RWPE2 (cell line): ENCODE results near the gene GPR148.
"Not testable (repeated sequence)": the region's sequence is repeated elsewhere in the genome, so short reads cannot be mapped to it uniquely, and the experiment has no call there.

ENCODE experiments used
- ATAC-seq: fragments of 200-7000 bp; cut with Tn5 transposase; 3 replicates; pipeline ENCODE4 v1.9.1; 2021; ENCODE audit warnings: low read depth
- DNase-seq: peaks from one replicate; pipeline ENCODE4 v3.0.0-alpha.2; 2020; ENCODE audit warnings: low spot score
- H3K27ac ChIP-seq: fragments of 450-650 bp; 2 replicates; pipeline ENCODE4 v1.5.1; 2017; ENCODE audit warnings: mild to moderate bottlenecking; ENCODE audit not compliant: poor library complexity, severe bottlenecking
- H3K27me3 ChIP-seq: fragments of 250-450 bp; sonication (Bioruptor Pico); 2 replicates; pipeline ENCODE4 v1.5.1; 2021; ENCODE audit warnings: mild to moderate bottlenecking, moderate library complexity; ENCODE audit not compliant: insufficient read depth, poor library complexity, severe bottlenecking
- H3K36me3 ChIP-seq: fragments of 250-450 bp; sonication (Bioruptor Pico); 2 replicates; pipeline ENCODE4 v1.5.1; 2020; ENCODE audit warnings: low read depth, mild to moderate bottlenecking, moderate library complexity
- H3K4me1 ChIP-seq: fragments of 250-450 bp; sonication (Bioruptor Pico); 2 replicates; pipeline ENCODE4 v1.5.1; 2021; ENCODE audit warnings: mild to moderate bottlenecking, moderate library complexity; ENCODE audit not compliant: insufficient read depth, poor library complexity, severe bottlenecking
- H3K4me3 ChIP-seq: fragments of 250-450 bp; sonication (Bioruptor Pico); 2 replicates; pipeline ENCODE4 v1.5.1; 2021; ENCODE audit warnings: mild to moderate bottlenecking, moderate library complexity; ENCODE audit not compliant: severe bottlenecking
- H3K9me3 ChIP-seq: fragments of 250-450 bp; sonication (Bioruptor Pico); 2 replicates; pipeline ENCODE4 v1.5.1; 2021; ENCODE audit warnings: mild to moderate bottlenecking, moderate library complexity; ENCODE audit not compliant: severe bottlenecking
- TF ChIP-seq, protein P1 (sequence below): fragments of 450-650 bp; IDR thresholded peaks from one replicate; pipeline ENCODE4 v1.5.1; 2017; ENCODE audit warnings: mild to moderate bottlenecking, moderate library complexity; ENCODE audit not compliant: poor library complexity, severe bottlenecking

Gene GPR148

DNA sequence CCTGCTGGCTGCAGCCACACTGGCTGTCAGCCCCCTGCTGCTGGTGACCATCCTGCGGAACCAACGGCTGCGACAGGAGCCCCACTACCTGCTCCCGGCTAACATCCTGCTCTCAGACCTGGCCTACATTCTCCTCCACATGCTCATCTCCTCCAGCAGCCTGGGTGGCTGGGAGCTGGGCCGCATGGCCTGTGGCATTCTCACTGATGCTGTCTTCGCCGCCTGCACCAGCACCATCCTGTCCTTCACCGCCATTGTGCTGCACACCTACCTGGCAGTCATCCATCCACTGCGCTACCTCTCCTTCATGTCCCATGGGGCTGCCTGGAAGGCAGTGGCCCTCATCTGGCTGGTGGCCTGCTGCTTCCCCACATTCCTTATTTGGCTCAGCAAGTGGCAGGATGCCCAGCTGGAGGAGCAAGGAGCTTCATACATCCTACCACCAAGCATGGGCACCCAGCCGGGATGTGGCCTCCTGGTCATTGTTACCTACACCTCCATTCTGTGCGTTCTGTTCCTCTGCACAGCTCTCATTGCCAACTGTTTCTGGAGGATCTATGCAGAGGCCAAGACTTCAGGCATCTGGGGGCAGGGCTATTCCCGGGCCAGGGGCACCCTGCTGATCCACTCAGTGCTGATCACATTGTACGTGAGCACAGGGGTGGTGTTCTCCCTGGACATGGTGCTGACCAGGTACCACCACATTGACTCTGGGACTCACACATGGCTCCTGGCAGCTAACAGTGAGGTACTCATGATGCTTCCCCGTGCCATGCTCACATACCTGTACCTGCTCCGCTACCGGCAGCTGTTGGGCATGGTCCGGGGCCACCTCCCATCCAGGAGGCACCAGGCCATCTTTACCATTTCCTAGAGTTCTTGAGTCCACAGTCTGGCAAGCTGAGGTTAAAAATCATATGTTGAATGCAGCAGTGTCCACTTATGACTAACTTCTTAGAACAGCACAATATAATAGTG is 741 bp downstream of the GPR148 start:
- no peaks in the 10 kb centered on the region for H3K9me3 ChIP-seq
- no peak for ATAC-seq
- H3K36me3 ChIP-seq, result no peaks in the 10 kb centered on the region
- peaks cover 10% of the 10 kb centered on the region for H3K4me1 ChIP-seq
- TF ChIP-seq, protein P1, sequence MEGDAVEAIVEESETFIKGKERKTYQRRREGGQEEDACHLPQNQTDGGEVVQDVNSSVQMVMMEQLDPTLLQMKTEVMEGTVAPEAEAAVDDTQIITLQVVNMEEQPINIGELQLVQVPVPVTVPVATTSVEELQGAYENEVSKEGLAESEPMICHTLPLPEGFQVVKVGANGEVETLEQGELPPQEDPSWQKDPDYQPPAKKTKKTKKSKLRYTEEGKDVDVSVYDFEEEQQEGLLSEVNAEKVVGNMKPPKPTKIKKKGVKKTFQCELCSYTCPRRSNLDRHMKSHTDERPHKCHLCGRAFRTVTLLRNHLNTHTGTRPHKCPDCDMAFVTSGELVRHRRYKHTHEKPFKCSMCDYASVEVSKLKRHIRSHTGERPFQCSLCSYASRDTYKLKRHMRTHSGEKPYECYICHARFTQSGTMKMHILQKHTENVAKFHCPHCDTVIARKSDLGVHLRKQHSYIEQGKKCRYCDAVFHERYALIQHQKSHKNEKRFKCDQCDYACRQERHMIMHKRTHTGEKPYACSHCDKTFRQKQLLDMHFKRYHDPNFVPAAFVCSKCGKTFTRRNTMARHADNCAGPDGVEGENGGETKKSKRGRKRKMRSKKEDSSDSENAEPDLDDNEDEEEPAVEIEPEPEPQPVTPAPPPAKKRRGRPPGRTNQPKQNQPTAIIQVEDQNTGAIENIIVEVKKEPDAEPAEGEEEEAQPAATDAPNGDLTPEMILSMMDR, result no peak
- H3K4me3 ChIP-seq, result no peak overlapping the region
- H3K27ac ChIP-seq, result no peak overlapping the region
- no peak for DNase-seq
- no peaks in the 10 kb centered on the region for H3K27me3 ChIP-seq

- not testable (repeated sequence) for H3K27ac ChIP-seq, H3K4me1 ChIP-seq, H3K36me3 ChIP-seq, H3K27me3 ChIP-seq, DNase-seq, H3K9me3 ChIP-seq, H3K4me3 ChIP-seq, ATAC-seq
Observed at GRCh38 chr2:130732257-130732656, 3.4 kb downstream of the GPR148 start.

DNA sequence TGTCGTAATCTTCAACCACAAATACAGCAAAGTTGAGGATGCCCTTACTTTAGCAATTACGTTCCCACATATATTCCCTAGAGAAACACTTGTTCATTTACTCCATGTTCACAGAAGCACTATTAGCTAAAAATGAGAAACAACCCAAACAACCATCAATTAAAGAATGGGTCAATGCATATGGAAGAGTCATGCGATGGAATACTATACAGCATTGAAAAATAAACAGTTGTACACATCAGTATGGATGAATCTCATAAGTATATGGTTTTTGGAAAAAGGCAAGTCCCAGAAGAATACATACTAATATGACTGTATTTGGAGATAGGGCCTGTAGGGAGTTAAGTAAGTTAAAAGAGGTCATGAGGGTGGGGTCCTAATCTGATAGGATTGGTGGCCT is 6.3 kb downstream of the GPR148 start:
- TF ChIP-seq, protein P1, result no peak
- DNase-seq (no peak), ATAC-seq (no peak)
- H3K9me3 ChIP-seq, result no peaks in the 10 kb centered on the region
- H3K36me3 ChIP-seq, result no peaks in the 10 kb centered on the region
- H3K27me3 ChIP-seq, result no peaks in the 10 kb centered on the region
- no peak overlapping the region for H3K27ac ChIP-seq
- no peak overlapping the region for H3K4me3 ChIP-seq
- no peaks in the 10 kb centered on the region for H3K4me1 ChIP-seq

- Histone ChIP-seq H3K27me3 (no peaks in the 10 kb centered on the region), H3K27ac (no peak overlapping the region), H3K9me3 (no peaks in the 10 kb centered on the region), H3K36me3 (no peaks in the 10 kb centered on the region), H3K4me1 (no peaks in the 10 kb centered on the region), H3K4me3 (no peak overlapping the region)
- TF ChIP-seq, protein P1, result no peak
- ATAC-seq (no peak), DNase-seq (no peak)
Observed at GRCh38 chr2:130736487-130736886, 7.6 kb downstream of the GPR148 start.

DNA sequence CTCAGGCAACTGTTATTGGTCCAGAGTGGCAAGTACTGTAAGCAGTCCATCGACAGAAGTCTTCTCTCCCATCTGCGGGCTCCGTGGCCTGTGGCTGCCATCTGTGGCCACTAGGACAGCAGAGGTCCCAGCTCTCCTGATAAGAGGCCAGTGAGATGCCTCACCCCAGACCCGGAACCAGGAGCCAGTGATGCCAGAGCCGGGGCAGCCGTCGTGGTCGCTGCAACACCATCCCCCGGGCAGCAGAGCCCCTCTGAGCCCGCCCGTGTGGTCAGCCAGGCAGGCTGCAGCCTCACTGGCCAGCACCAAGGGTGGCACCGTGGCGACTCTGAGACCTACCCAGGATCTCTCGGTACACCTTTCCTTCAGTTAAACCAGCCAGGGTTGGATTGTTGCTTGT is 8.7 kb downstream of the GPR148 start:
- no peaks in the 10 kb centered on the region for H3K4me1 ChIP-seq
- no peak for ATAC-seq
- peaks cover 8% of the 10 kb centered on the region for H3K27me3 ChIP-seq
- no peak overlapping the region for H3K4me3 ChIP-seq
- TF ChIP-seq, protein P1, result no peak
- DNase-seq, result no peak
- no peaks in the 10 kb centered on the region for H3K9me3 ChIP-seq
- H3K27ac ChIP-seq, result no peak overlapping the region
- H3K36me3 ChIP-seq, result no peaks in the 10 kb centered on the region
